Fibroblast of the aortic adventitia (primary cell): ENCODE measurements around the gene RREB1. TPM values are rescaled to one million over a fixed set of nuclear protein-coding genes. Genes with fewer than 3 reads are reported as not detected.
"Not testable (repeated sequence)": the region's sequence is repeated elsewhere in the genome, so short reads cannot be mapped to it uniquely, and the experiment has no call there.

Experiments
- DNase-seq: peaks from one replicate; pipeline ENCODE4 v3.0.0-alpha.2; 2010; ENCODE audit warnings: low read depth
- H3K4me3 ChIP-seq: 2 replicates; pipeline ENCODE4 v1.5.1; 2011; ENCODE audit warnings: low read depth, mild to moderate bottlenecking, control low read depth, low read length, moderate library complexity
- CTCF ChIP-seq: IDR thresholded peaks from 2 replicates; pipeline ENCODE4 v1.5.1; 2011; ENCODE audit warnings: mild to moderate bottlenecking, low read length, control low read depth, inconsistent platforms; ENCODE audit not compliant: insufficient read depth
- total RNA-seq: library from RNA; depleted of rRNA; stranded (reverse); fragments of >200 nt; gene quantifications from 2 replicates; pipeline ENCODE4 v1.2.3, GENCODE V29; 2012; ENCODE audit warnings: low replicate concordance

Gene RREB1
- total RNA-seq, 1 donor = 17.6 TPM

GRCh38 chr6:7269816-7270215, 162.1 kb downstream of the RREB1 start:
- no peak for TF ChIP-seq CTCF
- no peak overlapping the region for H3K4me3 ChIP-seq
- DNase-seq = peak; percentile 23

DNA sequence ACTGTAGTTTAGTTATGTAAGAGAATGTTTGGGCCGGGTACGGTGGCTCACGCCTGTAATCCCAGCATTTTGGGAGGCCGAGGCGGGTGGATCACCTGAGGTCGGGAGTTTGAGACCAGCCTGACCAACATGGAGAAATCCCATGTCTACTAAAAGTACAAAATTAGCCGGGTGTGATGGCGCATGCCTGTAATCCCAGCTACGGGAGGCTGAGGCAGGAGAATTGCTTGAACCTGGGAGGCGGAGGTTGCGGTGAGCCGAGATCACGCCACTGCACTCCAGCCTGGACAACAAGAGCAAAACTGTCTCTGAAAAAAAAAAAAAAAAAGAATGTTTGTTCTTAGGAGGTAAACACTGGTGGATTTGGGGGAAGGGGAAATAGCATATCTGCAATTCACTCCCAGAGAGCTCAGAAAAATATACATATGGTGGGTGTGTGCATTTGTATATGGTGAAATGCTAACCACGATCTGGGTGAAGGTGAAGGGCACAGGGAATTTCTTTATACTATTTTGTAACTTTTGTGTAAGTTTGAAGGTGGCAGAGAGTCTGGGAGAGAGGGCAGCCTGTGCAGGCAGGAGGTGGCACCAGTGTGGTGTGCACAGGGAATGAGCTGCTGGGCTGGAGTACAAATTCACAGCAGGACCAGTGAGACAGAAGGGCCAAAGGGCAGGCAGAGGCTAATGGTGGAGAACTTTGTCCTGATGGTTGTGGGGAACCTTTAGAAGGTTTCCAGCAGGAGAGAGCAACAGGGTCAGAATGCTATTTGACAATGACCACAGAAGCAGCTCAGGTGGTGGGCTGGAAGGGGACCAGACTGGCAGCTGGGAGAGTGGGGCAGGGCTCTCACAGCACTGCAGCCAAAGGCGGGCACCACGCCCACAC, 162.8 kb downstream of the RREB1 start:
- no peak for DNase-seq
- TF ChIP-seq CTCF = no peak
- no peak overlapping the region for H3K4me3 ChIP-seq

GRCh38 chr6:7271205-7271534, 163.4 kb downstream of the RREB1 start:
- no peak overlapping the region for H3K4me3 ChIP-seq
- no peak for DNase-seq
- TF ChIP-seq CTCF = no peak

GRCh38 chr6:7273709-7274108, 165.9 kb downstream of the RREB1 start:
- no peak for DNase-seq
- no peak for TF ChIP-seq CTCF
- H3K4me3 ChIP-seq = no peak overlapping the region

- H3K4me3 ChIP-seq, DNase-seq: not testable (repeated sequence)
Measured at GRCh38 chr6:7274525-7274924, 166.8 kb downstream of the RREB1 start.

- DNase-seq = no peak
- TF ChIP-seq CTCF = no peak
- no peak overlapping the region for H3K4me3 ChIP-seq
Measured at GRCh38 chr6:7276199-7276524, 168.4 kb downstream of the RREB1 start.

DNA sequence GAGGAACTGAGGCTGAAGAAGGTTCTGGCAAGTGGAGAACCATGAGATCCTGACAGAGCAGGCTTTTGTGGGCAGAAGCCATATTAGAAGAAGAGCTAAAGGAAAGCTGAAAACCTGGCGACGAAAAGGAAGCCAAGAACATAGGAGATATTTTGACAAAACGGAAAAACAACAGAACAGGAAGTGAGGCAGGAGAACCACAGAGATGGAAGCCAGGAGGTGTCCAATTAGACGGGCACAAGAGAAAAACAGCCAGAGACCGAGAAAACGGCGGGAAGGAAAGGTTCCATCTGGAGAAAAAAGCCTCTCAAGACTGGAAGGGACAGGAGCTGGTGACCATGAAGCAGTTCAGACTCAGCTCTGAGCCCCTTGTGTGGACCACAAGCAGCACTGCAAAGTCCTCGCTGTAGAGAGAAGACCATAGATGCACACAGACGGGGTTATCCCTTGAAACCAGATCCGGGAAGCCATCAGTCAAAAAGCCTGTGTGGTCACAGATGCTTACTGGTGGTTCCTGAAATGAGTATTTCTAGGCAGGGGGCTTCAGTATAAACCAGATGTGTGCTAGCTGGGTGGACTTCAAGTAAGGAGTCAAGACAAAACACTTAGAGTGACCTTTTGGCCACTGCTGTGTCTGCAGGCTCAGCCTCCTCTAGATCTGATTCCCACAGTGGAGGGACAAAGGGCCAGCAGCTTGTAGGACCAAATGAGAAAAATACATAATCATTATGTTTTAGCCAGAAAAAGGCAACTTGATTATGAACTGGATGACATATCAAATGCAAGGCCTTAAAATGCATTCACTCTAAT, 174.5 kb downstream of the RREB1 start:
- no peak for TF ChIP-seq CTCF
- H3K4me3 ChIP-seq = no peak overlapping the region
- no peak for DNase-seq
